HG03442 (cell line): ENCODE measurements around the gene NKAIN2.

Experiments used
- ATAC-seq: cut with Tn5 transposase; IDR thresholded peaks from one replicate; pipeline ENCODE4 v1.9.1; 2021; ENCODE audit warnings: mild to moderate bottlenecking, moderate library complexity; ENCODE audit not compliant: unreplicated experiment

Gene NKAIN2

DNA sequence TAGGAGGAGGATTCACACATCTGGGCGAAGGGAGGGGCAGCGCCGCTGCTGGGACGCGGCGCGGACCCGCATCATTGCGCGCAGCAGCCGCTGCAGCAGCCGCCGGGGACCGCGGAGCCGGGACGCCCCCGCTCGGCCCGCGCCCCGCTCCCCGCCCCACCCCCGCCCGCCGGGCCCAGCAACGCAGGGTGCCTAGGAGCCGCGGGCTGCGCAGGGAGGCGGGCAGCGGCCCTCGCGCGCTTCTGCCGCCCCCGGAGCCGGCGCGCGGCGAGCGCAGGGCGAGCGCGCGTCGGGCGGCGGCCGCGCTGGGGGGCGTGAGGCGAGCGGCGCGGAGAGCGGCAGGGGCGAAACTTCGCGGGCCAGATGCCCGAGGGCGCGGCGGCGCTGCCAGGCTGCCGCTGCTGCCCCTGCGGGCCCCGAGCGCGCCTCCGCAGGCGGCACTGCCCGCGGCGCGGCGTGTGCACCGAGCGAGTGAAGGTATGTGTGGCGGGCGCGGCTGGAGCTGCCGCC, at the start of gene NKAIN2:
Gene NKAIN2 (plus strand): TSS at position 362 of the 510 bp plus-strand sequence.
- peak; percentile 26 for ATAC-seq

GRCh38 chr6:123759472-123759871, 44.2 kb upstream of the NKAIN2 start:
- no peak for ATAC-seq

GRCh38 chr6:123763904-123764303, 39.8 kb upstream of the NKAIN2 start:
- no peak for ATAC-seq

GRCh38 chr6:123764722-123765121, 38.9 kb upstream of the NKAIN2 start:
- ATAC-seq: no peak

- no peak for ATAC-seq
These were observed 34.7 kb upstream of the NKAIN2 start for GRCh38 chr6:123768921-123769320.

- no peak for ATAC-seq
These were observed 34.2 kb upstream of the NKAIN2 start for GRCh38 chr6:123769431-123769830.

DNA sequence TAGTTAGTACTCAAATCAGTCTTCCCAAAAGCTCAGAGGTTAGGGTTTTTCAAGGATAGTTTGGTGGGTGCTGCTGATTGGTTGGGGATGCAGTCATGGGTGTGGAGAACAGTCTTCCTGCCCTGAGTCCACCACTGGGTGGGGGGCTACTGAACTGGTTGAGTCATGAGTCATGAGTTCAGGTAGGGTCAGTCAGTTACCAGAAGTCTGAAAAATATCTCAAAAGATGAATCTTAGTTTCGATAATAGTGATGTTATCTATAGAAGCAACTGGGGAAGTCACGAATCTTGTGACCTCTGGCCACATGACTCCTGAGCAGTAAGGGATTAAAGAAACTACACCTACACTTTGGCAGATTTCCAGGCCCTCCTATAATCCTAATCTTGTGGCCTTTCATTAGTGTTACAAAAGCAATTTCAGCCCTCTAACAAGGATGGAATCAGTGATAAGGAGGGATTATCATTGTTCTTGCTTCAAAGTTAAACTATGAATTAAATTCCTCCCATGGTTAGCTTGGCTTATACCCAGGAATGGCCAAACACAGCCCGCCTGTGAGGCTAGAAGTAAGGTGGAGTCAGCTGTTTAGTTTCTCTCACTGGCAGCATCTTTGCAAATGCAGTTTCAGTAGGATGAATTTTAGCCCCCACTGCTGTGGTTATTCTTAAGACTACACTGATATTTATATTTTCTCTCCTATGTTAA, 33.3 kb upstream of the NKAIN2 start:
- ATAC-seq: peak; percentile 64

DNA sequence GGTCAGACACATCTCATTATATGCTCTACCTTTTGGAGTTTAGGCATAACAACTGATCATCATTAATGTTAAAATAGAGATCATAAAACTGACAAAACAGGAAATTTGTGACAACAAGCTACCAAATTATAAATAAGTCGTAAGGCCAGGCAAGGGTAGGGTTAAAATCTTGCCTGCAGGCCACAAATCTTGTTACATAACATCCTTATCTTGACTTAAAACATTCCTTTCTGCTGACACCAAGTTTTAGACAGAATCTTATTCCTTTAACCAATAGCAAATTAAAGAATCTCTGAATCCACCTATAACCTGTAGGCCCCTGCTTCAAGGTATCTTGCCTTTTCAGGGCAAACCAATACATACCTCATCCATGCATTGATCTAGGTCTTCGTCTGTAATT, 32.5 kb upstream of the NKAIN2 start:
- no peak for ATAC-seq

- no peak for ATAC-seq
These were observed 26.1 kb upstream of the NKAIN2 start for GRCh38 chr6:123777563-123777962.

DNA sequence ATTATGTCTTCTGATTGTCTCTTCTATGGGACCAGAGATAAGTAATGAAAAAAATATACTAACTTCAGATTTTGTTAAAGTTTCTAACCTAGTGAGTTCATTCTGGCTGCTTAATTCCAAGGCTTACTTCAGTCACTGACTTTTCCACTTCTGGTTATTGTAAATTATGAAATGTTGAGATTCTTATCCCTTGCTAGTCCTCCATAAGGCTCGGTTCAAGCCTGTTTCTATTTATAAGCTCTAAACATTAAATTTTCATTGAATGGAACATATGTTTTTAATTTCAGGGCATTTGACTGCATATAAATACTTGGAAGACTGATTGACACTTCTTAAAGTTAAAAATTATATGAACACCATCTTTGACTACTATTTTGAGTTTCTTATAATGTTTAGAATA, 23.6 kb upstream of the NKAIN2 start:
- ATAC-seq: no peak

- no peak for ATAC-seq
These were observed 19.3 kb upstream of the NKAIN2 start for GRCh38 chr6:123784330-123784729.

- ATAC-seq: no peak
These were observed 18.6 kb upstream of the NKAIN2 start for GRCh38 chr6:123785039-123785438.

GRCh38 chr6:123788319-123788718, 15.3 kb upstream of the NKAIN2 start:
- ATAC-seq: peak; percentile 63

DNA sequence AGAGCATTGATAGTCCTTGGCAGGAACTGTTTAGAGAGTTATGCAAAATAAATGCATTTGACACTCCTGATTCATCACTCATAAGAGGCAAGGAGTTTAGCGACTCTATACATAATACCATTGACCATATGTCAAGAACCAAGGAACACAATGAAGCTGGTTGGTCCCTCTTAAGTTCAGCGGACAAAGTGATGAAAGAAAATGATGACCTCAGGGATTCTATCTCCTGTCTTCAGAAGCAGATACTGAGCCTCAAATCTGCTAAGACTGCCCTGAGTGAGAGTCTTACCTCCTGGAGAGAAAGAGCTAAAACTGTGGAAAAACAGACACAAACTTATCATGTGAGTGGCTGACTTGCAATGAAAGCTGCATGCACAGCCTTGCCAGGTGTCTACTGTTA, 9.5 kb upstream of the NKAIN2 start:
- no peak for ATAC-seq

GRCh38 chr6:123794799-123795198, 8.9 kb upstream of the NKAIN2 start:
- no peak for ATAC-seq

DNA sequence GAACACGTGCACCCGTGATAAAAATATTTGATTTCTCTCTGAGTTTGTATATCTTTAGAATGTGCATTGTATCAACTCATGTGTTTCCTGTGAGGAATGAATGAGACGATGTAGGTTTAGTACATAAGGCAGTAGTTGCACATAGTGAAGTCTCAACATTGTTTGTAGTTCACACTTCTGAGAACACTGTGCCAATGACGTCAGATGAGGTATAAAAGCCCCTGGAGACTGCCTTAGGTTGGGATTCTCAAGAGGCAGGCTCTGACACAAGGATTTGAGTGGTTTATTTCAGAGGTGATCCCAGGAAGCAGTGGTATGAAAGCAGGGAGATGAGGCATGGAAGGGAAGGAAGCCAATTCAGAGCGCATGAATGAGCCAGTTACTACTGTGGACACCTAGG, 2.6 kb upstream of the NKAIN2 start:
- no peak for ATAC-seq

GRCh38 chr6:123802351-123802696, 1.3 kb upstream of the NKAIN2 start:
- ATAC-seq: peak; percentile 9

GRCh38 chr6:123802697-123803503, 765 bp upstream of the NKAIN2 start:
- peak; percentile 95 for ATAC-seq

GRCh38 chr6:123804014-123804786, 535 bp downstream of the NKAIN2 start:
- ATAC-seq: no peak

- no peak for ATAC-seq
These were observed 1.3 kb downstream of the NKAIN2 start for GRCh38 chr6:123804787-123805540.

DNA sequence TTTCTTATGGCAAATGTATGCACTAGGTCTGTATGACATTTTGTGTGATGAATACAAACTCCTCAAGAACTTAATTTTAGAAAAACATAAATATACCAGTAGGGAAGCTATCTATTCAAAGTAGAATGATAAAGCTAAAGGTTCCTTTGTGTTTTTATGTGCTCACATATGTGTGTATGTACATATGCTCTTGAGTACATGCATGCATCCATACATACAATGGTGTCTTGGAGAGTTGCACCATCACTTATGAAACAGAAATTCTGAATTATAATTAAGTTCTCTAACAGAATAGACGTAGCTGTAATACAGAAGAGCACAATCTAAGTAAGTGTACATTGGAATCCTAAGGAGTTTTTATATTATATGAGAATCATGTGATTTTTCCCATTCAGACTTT, 2.3 kb downstream of the NKAIN2 start:
- no peak for ATAC-seq
